GM18858 (cell line): Measurements from ENCODE around the gene GALNT10.

Experiments
- ATAC-seq: cut with Tn5 transposase; IDR thresholded peaks from one replicate; pipeline ENCODE4 v1.9.1; 2021; ENCODE audit not compliant: unreplicated experiment

Gene GALNT10

GRCh38 chr5:154430961-154431630 lies 240.6 kb downstream of the GALNT10 start:
- no peak for ATAC-seq

GRCh38 chr5:154435226-154435625 lies 244.7 kb downstream of the GALNT10 start:
- no peak for ATAC-seq

- ATAC-seq, result no peak
These were observed 246.9 kb downstream of the GALNT10 start for GRCh38 chr5:154437281-154437965.

GRCh38 chr5:154440540-154440939 lies 250.0 kb downstream of the GALNT10 start:
- no peak for ATAC-seq

GRCh38 chr5:154442801-154443200 lies 252.3 kb downstream of the GALNT10 start:
- ATAC-seq, result no peak

- ATAC-seq, result no peak
These were observed 254.3 kb downstream of the GALNT10 start for GRCh38 chr5:154444556-154445421.

GRCh38 chr5:154445422-154446194 lies 255.1 kb downstream of the GALNT10 start, which contains the start of gene SAP30L:
SAP30L (plus strand) TSS chr5:154445997; CDS start chr5:154446605, 608 bp downstream.
- peak; percentile 93 for ATAC-seq

GRCh38 chr5:154446195-154447088 lies 255.9 kb downstream of the GALNT10 start:
- peak; percentile 0 for ATAC-seq

- no peak for ATAC-seq
These were observed 256.7 kb downstream of the GALNT10 start for GRCh38 chr5:154447089-154447725.

- no peak for ATAC-seq
These were observed 259.3 kb downstream of the GALNT10 start for GRCh38 chr5:154449786-154450185.

- ATAC-seq, result no peak
These were observed 261.4 kb downstream of the GALNT10 start for GRCh38 chr5:154451957-154452356.

GRCh38 chr5:154455585-154455984 lies 265.1 kb downstream of the GALNT10 start:
- no peak for ATAC-seq

GRCh38 chr5:154456540-154456939 lies 266.0 kb downstream of the GALNT10 start:
- no peak for ATAC-seq

- no peak for ATAC-seq
These were observed 268.5 kb downstream of the GALNT10 start for GRCh38 chr5:154459015-154459414.

GRCh38 chr5:154460172-154460571 lies 269.6 kb downstream of the GALNT10 start:
- no peak for ATAC-seq

- no peak for ATAC-seq
These were observed 271.0 kb downstream of the GALNT10 start for GRCh38 chr5:154461531-154461930.

GRCh38 chr5:154464438-154464837 lies 273.9 kb downstream of the GALNT10 start:
- ATAC-seq, result no peak

GRCh38 chr5:154465169-154465568 lies 274.6 kb downstream of the GALNT10 start:
- no peak for ATAC-seq

GRCh38 chr5:154466147-154466546 lies 275.6 kb downstream of the GALNT10 start:
- ATAC-seq, result no peak
